Esophagus muscularis mucosa (tissue), 3 donors: Measurements from ENCODE around the gene KRTAP5-3.

Experiments used
- CTCF ChIP-seq, 3 experiments: fragments of 200-600 bp in 2 of 3; fragments of 450-650 bp in 1 of 3; sonication (generic) in 2 of 3; IDR thresholded peaks; one replicate each; pipeline ENCODE4 v1.5.1; 2017 to 2019; ENCODE audit warnings: antibody characterized with exemption in 3 of 3, mild to moderate bottlenecking in 2 of 3, moderate library complexity in 1 of 3
- POLR2AphosphoS5 ChIP-seq, 2 donors: sonication (generic); formaldehyde crosslinking; IDR thresholded peaks; one replicate each; pipeline ENCODE4 v1.6.1; 2017; ENCODE audit warnings: antibody characterized with exemption in 2 of 2

GRCh38 chr11:1608363-1608762, at the start of gene KRTAP5-3:
- no peak for TF ChIP-seq POLR2AphosphoS5 (IDR thresholded peaks at IDR 0.05)
- no peak for TF ChIP-seq CTCF (IDR thresholded peaks at IDR 0.05)
